ENCODE data around the gene NABP2.
A peak's percentile ranks its signal among the peaks of the same experiment; 100 is the strongest.

NABP2 gene

DNA sequence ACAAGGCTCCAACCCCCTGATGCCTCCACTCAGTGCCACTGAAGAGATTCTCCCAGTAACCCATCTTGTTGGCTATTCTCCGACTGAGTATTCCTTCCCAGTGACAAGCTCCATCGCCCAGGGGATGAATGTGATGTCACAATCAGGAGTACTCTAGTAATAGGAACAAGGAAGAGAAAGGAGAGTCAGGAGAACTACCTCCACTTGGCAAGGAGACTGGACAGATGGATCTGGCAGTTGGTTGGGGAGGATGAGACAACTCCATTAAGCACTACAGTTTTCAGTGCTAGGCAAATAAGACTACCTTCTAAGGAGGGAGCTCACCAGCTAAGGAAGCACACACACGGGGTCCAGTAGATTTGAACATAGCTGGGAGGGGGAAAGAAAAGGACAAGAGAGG is 7.7 kb upstream of the NABP2 start:
- DNase-seq, result no peak

DNA sequence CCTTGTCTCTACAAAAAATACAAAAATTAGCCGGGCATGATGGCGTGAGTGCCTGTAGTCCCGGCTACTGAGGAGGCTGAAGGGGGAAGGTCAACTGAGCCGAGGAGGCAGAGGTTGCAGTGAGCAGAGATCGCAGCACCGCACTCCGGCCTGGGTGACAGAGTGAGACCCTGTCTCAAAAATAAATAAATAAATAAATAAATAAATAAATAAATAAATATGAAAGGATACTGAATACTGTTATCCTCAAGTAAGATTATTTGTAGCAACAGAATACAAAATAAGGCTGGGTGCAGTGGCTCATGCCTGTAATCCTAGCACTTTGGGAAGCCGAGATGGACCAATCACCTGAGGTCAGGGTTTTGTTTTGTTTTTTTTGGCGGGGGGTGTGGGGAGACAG is 4.3 kb upstream of the NABP2 start:
- no peak for DNase-seq

DNA sequence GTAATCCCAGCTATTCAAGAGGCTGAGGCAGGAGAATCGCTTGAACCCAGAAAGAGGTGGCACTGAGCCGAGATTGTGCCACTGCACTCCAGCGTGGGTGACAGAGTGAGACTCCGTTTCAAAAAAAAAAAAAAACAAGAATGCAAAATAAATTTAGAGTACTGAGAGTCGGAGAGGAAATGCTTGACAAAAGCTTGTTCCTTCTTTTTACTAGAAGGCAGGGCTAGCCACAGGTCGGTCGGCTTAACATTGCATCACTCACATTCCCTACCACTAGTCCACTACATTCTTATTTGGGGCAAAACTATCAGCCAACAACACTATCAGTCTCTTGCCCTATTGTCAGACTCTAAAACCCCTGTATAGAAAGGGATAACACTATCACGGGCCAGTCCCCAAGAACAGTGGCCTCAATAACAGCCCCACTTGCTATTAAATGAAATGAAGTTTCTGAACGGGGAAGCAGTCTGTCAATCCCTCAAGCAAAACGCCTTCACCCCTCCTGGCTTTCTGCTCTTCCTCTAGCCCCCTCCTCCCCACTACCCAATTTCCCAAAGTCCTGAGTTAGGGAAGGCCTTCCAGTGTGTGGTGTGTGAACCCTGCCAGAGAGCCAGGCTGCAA is 3.4 kb upstream of the NABP2 start:
- DNase-seq, result no peak

DNA sequence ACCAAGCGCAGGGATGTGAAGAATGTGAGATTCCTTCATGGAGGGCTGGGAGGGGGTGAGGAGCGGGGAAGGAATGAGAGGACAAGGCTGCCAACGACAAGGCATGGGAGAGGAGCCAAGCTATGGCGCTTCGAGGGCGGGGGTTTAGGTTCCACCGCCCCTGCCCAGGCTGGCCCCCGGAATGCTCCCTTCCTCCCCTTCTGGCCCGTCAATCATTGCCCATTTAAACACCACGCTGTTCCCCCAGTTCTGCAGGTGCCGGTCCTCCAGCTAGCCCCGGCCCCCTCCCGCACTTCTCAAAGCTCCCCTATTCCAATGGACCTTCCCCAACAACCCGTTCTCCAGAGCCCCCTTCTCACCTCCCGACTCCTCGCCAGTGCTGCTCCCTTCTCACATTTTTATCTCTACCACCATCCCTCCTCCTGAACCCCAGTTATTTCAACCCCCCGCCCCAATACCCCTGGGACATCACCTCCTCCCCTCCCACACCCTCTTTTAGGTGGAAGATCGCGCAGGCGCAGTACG is 2.8 kb upstream of the NABP2 start:
- DNase-seq, result no peak

DNA sequence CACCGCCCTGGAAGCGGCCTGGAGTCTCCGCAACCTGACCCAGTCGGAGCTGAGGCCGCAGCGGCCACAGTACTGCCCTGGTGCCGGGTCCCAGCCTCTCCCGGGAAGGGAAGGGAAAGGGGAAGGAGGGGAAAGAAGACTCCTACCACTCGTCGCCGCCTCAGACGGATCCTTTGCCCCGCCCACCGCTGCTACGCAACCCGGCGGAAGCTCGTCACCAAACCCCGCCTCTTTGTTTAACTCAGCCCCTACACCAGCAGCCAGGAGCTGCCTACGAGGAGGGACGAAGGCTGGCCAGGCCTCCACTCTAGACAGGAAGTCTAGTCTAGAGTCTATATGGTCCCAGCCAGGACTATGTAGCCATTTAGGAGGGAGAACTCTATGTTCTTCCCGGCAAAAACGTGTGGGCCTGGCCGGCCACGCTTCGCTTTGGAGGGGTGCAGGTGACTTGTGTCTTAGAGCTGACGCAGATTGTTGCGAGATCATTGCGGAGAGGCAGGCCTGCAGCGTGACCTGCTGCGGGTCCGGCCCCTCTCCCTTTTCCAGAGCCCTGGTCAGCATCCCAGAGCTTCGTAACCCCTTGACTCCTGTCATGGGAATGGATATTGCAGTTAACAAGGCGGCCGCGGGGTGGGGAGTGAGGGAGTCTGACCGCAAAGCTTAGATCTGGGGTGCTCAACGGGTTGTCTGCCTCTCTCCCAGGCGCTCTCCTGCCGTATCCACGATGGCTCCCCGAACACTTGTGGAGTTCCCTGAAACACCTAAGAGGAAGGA is 2.2 kb upstream of the NABP2 start, which contains the start of gene RNF41:
TSS of gene RNF41 (minus strand) at position 166 of the 774 bp plus-strand sequence. CDS start 7,875 bp downstream, outside the sequence.
- DNase-seq, result peak; percentile 72

DNA sequence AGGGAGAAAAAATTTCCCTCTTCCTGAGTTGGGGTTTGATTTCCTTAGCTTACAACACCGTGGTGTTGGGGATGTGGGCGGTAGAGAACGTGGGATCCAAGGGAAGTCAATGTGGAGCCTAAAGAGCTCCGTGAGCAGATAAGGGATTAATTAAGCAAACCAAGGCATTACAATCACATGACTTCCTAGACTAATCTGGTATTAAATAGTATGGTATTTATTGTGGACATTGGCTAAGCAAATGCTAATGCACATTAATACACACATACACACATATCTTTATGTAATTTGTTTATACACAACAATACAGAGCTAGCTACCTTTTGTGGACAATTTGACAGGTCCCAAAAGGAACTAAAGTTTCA is 1.6 kb upstream of the NABP2 start:
- DNase-seq, result no peak

DNA sequence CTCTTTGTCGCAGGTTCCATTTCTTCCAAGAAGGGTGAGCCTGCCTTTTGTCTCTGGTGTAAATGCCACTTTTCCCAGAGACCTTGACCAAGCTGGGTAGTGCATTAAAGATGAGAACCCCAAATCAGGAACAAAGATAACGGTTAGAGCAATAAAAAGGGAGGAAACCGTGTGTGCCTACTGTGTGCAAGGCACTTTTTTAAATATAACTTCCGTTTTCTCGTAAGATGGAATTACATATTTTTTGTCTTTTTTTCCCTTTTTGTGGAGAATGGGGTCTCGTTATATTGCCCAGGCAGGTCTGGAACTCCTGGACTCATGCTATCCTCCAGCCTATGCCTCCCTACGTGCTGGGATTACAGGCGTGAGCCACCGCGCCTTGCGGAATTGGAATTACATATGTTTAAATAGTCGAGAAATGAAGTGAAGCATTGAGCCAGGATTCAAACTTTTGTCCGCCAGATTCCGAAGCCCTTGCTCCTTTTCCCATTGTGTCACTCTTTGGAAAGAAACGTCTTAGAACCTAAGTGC is 506 bp upstream of the NABP2 start:
- DNase-seq, result no peak

DNA sequence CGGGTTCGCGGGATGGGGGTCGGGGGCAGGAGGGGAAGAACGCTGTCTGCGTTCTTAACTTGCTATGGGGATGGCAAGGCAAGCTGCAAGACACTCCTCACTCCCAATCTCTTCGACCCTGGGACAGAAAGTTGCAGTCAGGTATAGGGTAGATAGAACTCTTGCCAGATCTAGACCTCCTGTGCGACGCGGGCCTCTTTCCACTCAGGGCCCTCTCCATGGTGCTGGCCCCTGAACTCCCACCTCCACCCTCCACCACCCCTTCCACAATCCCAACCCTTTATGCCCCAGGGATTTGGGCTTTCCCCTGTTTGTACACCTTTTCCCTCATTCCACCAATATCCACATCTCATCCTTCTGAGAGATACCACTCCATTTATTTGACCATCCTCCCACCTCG is 812 bp downstream of the NABP2 start:
- DNase-seq, result no peak

DNA sequence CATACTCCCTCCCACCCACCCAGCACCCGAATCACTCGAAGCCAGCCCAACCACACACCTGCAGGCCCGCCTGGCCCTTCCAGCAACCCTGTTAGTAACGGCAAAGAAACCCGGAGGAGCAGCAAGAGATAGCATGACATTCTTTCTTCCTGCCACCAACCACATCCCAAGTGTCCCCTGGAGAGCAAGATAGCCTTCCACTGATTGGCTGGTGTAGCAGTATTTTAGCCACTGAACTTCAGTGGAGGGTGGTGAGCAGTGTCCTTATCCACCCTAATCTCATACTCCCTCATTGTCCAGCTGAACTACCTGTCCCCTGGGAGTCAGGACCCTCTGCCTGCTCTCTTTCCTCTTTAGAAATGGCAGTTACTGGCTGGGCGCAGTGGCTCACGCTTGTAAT is 4.9 kb downstream of the NABP2 start:
- no peak for DNase-seq

DNA sequence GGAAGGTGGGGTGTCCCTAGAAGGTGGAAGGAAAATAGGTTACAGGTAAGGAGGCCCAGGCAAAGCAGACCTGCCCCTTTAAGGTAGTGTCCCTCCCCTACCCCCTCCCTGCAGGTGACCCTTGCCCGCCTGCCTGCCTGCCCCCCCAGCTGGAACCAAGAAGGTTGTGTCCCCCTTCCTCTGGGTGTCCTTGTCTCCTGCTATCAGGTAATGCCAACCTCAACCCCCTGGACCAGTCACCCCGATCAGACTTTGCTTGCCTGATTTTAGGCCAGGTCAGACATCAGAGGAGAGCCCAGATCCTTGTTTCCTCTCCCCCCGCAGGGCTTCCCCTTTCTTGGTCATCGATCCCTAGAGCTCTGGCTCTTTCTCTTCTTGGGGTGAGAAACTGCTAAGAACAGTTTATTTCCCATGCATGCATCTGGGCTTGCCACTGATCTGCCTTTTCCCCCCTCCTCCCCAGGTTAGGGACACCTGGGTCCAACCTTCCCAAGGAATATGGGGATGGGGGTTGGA is 5.8 kb downstream of the NABP2 start, which contains the start of gene SLC39A5:
TSS of gene SLC39A5 (plus strand) at position 136 of the 516 bp plus-strand sequence. CDS start 1,224 bp downstream, outside the sequence.
- DNase-seq, result no peak

DNA sequence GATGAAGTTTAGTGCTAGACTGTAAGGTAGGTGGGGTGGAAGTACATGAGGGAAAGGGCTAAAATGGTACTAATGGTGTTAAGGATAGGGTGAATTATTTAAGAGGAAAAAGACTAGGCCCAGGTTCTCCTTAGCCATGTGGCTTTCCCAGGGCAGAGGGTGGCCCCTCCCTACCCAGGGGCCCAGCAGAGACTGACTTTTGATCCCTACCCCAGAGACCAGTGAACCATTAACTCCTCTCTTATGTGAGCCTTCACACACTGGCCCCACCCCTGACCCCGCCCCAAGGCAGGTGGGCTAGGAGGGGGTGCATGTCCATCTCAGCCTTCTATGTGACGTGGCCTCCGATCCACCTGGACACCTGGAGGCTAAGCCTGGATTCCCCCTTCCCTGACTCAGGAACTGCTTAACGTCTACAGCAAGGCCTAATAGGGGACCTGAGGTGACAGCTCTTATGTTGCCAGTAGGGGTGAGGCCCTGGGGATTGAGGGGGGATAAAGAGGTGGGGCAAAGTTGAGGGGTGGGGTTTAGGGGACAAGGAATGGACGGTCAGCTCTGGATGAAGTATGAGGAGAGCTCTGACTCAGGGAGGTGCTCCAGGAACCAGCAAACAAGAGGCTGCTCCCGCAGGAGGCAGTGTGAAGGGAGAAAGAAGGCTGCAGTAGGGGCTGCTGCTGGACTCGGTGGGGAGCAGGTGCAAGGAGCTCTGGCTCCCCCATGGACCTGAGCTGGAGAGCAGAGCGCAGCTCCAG is 6.5 kb downstream of the NABP2 start:
- DNase-seq, result no peak

DNA sequence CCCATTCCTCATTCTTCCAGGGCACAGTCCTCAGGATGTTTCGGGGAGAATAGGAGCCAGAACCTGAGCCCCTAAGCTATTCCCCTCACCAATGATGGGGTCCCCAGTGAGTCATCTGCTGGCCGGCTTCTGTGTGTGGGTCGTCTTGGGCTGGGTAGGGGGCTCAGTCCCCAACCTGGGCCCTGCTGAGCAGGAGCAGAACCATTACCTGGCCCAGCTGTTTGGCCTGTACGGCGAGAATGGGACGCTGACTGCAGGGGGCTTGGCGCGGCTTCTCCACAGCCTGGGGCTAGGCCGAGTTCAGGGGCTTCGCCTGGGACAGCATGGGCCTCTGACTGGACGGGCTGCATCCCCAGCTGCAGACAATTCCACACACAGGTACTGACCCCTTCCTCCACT is 7.0 kb downstream of the NABP2 start:
- DNase-seq, result no peak

DNA sequence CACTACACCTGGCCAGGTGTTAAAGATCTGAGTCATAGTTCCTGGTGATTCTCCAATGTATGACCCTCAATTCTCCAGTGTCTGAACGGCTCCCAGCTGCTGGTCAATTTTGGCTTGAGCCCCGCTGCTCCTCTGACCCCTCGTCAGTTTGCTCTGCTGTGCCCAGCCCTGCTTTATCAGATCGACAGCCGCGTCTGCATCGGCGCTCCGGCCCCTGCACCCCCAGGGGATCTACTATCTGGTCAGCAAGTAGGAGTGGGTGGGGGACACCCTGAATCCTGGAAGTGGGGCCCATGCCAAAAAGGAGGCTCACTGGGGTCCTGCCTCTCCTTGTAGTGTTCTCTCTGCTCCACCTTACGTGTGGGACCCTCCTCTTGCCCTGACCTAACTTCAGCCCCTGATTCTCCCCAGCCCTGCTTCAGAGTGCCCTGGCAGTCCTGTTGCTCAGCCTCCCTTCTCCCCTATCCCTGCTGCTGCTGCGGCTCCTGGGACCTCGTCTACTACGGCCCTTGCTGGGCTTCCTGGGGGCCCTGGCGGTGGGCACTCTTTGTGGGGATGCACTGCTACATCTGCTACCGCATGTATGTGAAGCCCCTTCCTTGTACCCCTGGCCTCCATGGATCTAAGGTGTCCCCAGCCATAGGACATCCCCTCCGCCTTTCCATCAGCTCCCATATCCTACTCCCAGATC is 10.7 kb downstream of the NABP2 start:
- no peak for DNase-seq

DNA sequence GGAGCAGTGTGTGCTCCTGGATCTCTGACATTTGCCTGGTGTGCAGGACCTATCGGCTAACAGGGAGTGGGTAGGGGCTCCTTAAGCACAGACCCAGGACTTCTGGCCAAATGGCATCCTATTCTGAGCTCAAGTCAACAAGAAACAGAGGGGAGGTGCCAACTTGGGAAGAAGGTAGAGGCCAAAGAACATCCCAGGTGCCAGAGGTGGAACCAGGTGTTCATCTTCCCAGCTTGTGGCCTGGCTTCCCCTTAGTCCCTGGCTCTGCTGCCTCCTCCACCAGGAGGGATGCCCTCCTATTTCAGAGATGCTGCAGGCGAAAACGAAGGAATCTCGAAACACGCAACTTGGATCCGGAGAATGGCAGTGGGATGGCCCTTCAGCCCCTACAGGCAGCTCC is 11.9 kb downstream of the NABP2 start:
- no peak for DNase-seq

DNA sequence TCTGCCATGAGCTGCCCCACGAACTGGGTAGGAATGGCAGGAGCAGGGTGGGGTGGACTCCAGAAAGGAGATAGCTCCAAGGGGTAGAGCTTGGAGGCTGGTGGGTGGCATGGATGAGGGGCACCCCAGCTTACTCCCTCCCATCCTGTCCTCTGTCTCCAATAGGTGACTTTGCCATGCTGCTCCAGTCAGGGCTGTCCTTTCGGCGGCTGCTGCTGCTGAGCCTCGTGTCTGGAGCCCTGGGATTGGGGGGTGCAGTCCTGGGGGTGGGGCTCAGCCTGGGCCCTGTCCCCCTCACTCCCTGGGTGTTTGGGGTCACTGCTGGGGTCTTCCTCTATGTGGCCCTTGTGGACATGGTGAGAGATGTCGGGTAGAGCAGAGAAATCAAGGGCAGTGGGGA is 12.8 kb downstream of the NABP2 start:
- no peak for DNase-seq

DNA sequence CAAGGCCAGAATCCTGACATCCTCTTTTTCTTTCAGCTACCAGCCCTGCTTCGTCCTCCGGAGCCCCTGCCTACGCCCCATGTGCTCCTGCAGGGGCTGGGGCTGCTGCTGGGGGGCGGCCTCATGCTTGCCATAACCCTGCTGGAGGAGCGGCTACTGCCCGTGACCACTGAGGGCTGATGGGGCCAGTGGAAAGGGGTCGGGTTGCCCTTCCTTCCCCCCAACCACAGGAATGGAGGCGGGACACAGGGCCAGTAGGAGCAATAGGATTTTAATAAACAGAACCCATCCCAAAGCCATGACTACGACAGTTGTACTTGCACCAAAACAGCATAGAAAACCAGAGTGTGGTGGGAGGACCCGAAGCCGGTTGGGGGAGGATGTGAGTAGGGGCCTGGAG is 13.4 kb downstream of the NABP2 start:
- DNase-seq, result no peak

DNA sequence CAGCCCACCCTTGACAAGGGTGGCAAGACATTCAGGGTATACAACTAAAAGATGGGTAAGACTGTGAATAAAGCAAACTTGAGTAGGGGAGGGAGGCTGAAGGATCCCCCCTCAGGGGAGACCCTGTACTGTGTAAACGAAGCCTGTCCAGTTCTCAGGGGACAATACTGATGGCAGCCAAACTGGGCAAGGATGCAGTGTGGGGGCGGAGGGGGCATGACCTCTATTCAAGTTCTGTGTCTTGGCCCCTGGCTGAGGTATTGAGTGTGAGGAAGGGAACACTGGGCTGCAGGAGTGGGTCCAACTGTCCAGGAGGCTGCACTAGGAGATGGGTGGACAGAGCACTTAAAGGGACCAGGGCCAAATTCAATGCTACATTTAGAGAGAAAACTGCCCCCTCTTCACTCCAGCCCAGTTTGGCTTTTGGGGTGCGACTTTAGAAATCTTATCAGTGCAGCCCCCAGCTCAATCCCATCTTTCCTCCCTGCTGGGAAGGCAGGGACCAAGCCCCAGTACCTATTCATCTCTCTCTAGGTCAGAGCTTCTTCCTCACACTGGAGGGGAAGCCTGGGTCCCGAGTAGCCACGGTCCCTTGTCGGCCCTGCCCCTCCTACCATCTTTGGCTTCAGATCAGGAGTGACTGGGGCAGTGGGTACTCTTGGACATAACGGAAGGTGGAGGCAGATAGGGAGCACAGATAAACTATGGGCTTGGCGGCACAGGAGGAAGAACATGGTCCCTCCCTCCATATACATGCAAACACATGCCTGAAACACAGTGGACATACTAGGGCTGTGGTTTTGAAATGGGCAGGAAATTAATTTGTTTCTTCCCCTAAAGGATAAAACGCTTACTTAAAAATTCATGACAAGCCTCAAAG is 17.5 kb downstream of the NABP2 start:
- DNase-seq, result no peak

DNA sequence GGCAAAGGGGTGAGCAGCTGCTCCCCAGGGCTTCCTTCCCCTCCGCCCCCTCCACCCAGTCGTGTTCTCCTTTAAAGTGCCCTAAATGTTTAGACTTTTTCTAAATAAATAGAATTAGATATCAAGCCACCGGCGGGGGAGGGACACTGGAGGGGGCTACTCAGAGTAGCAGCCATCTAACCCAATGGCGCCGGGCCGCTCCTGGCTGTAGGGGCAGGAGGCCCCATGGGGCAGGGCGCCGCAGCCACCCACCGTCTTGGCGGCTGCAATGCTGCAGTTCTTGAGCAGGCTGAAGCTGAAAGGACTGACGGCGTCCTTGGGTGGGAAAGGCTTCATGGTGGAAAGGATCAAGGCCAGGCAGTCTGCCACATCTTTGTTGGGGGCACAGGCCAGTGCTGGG is 18.8 kb downstream of the NABP2 start:
- DNase-seq, result no peak

DNA sequence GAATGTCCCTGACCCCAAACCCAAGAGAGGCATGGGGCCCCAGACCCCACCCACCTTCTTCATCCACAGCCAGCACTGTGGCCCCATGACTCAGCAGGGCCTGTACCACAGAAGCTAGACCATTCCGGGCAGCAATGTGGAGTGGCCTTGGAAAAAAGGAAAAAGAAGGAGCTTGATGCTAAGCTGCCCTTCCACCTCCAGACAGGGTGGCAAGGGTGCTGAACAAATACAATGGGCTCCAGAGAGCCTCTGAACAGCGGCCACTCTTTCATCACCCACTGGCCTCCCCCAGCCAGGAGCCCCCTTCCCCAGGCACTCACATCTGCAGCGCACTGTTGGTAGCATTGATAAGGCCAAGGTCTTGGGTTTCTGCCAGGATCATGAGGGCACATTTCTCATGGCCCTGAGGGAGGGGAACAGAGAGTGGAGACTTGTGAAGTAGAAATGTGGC is 19.6 kb downstream of the NABP2 start:
- DNase-seq, result no peak

DNA sequence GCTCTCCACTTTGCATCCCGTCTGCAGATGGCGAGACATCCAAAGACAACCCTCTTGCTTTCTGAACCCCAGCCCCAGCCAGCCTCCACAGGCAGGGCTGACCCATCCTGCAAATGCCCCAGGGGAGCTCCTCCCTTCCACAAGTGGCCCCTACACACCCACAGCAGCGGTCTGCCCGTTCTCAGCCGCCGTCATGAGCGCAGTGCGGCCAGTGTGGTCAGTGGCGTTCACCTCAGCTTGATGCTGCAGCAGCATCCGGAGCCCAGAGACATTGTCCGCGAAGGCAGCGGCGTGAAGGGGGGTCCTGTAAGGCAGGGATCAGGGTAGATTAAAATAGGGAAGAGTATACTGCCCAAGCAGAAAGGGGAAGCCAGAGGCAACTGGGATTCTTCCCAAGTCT is 20.4 kb downstream of the NABP2 start:
- no peak for DNase-seq

DNA sequence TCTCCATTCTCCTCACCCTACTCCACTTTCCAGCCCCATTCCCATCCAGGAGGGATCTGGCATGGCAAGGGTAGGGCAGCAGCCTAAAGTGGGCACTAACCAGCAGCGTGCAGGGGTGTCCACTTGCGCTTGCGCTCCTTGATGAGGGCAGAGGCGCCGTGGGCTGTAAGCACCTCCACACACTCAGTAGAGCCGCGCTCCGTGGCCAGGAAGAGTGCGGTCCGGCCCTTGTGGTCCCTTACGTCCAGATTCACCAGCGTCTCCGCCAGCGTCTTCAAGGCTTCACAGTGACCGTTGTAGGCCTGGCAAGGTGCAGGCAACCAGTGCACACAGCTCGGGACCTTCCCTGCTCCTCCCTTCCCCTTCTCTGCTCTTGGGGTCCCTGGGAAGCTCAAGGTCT is 23.8 kb downstream of the NABP2 start:
- DNase-seq, result no peak
